ENCODE measurements around the gene PPP4R2. TPM values are rescaled to one million over a fixed set of nuclear protein-coding genes. Genes with fewer than 3 reads are reported as not detected.

The PPP4R2 gene
- polyA plus RNA-seq, 3 donors: 14.3 to 25.4 (median 18.7) TPM

- H3K4me3 ChIP-seq (replicated peaks in 1 of 3; ENCODE audit: low read depth in 2 of 3, low read length in 3 of 3): no peak overlapping the region
- H2AFZ ChIP-seq (ENCODE audit: insufficient read depth, low read depth, low read length, poor library complexity, severe bottlenecking): no peak overlapping the region
- intact Hi-C loops (cut with micrococcal nuclease): no loop called here
- H3K4me1 Mint-ChIP-seq: peaks cover 2% of the 10 kb centered on the region
- no peak for TF ChIP-seq CTCF (IDR thresholded peaks at IDR 0.05)
- H3K36me3 Mint-ChIP-seq: no peaks in the 10 kb centered on the region
- H3K27ac Mint-ChIP-seq: no peak overlapping the region
- WGBS (ENCODE audit: insufficient coverage): 95% methylated on average over 6 of the region's 8 CpGs
- H3K27ac ChIP-seq (ENCODE audit: low read depth in 1 of 2, low read length in 2 of 2): no peak overlapping the region
- no peaks in the 10 kb centered on the region for H3K9me3 Mint-ChIP-seq
- no peaks in the 10 kb centered on the region for H4K20me1 ChIP-seq (ENCODE audit: insufficient read depth, low read length)
- H3K4me3 Mint-ChIP-seq: no peak overlapping the region
- H3K4me2 ChIP-seq (replicated peaks; ENCODE audit: extremely low read depth, low read length, poor library complexity, severe bottlenecking): no peak overlapping the region
- H3K27me3 ChIP-seq (ENCODE audit: control insufficient read depth in 2 of 2, insufficient read depth in 2 of 2, low read length in 2 of 2): no peaks in the 10 kb centered on the region
- H3K27me3 Mint-ChIP-seq (ENCODE audit: low read depth in 3 of 3): peaks cover 0 to 2% (median 2%) of the 10 kb centered on the region in 3 donors
- DNase-seq: no peak
- H3K4me1 ChIP-seq (ENCODE audit: control insufficient read depth in 1 of 2, insufficient read depth in 2 of 2, low read length in 2 of 2): no peaks in the 10 kb centered on the region
- no peak overlapping the region for H3K9ac ChIP-seq (ENCODE audit: insufficient read depth, low read length, poor library complexity, severe bottlenecking)
- H3K9me3 ChIP-seq (replicated peaks in 1 of 2; ENCODE audit: control insufficient read depth in 1 of 2, insufficient read depth in 1 of 2, low read length in 2 of 2): no peaks in the 10 kb centered on the region
- H3K36me3 ChIP-seq (replicated peaks in 1 of 2; ENCODE audit: control insufficient read depth in 1 of 2, insufficient read depth in 2 of 2, low read length in 2 of 2): no peaks in the 10 kb centered on the region
- H3K79me2 ChIP-seq (ENCODE audit: insufficient read depth, low read length): no peaks in the 10 kb centered on the region
These were observed 46.2 kb upstream of the PPP4R2 start for GRCh38 chr3:72950372-72950771.

- TF ChIP-seq CTCF (IDR thresholded peaks at IDR 0.05): no peak
- Histone ChIP-seq H3K27me3 (ENCODE audit: control insufficient read depth in 2 of 2, insufficient read depth in 2 of 2, low read length in 2 of 2) (no peaks in the 10 kb centered on the region), H3K36me3 (replicated peaks in 1 of 2; ENCODE audit: control insufficient read depth in 1 of 2, insufficient read depth in 2 of 2, low read length in 2 of 2) (no peaks in the 10 kb centered on the region), H3K4me1 (ENCODE audit: control insufficient read depth in 1 of 2, insufficient read depth in 2 of 2, low read length in 2 of 2) (no peaks in the 10 kb centered on the region), H3K9me3 (replicated peaks in 1 of 2; ENCODE audit: control insufficient read depth in 1 of 2, insufficient read depth in 1 of 2, low read length in 2 of 2) (no peaks in the 10 kb centered on the region), H4K20me1 (ENCODE audit: insufficient read depth, low read length) (no peaks in the 10 kb centered on the region), H3K4me2 (replicated peaks; ENCODE audit: extremely low read depth, low read length, poor library complexity, severe bottlenecking) (no peak overlapping the region), H2AFZ (ENCODE audit: insufficient read depth, low read depth, low read length, poor library complexity, severe bottlenecking) (no peak overlapping the region), H3K79me2 (ENCODE audit: insufficient read depth, low read length) (no peaks in the 10 kb centered on the region), H3K9ac (ENCODE audit: insufficient read depth, low read length, poor library complexity, severe bottlenecking) (no peak overlapping the region), H3K4me3 (replicated peaks in 1 of 3; ENCODE audit: low read depth in 2 of 3, low read length in 3 of 3) (no peak overlapping the region), H3K27ac (ENCODE audit: low read depth in 1 of 2, low read length in 2 of 2) (no peak overlapping the region)
- 100% methylated on average over 1 of the region's 4 CpGs for WGBS (ENCODE audit: insufficient coverage)
- no peaks in the 10 kb centered on the region for H3K9me3 Mint-ChIP-seq
- intact Hi-C loops (cut with micrococcal nuclease): no loop called here
- DNase-seq: no peak
- peaks cover 0 to 2% (median 2%) of the 10 kb centered on the region in 3 donors for H3K27me3 Mint-ChIP-seq (ENCODE audit: low read depth in 3 of 3)
- no peak overlapping the region for H3K27ac Mint-ChIP-seq
- H3K4me1 Mint-ChIP-seq: no peaks in the 10 kb centered on the region
- H3K36me3 Mint-ChIP-seq: no peaks in the 10 kb centered on the region
- H3K4me3 Mint-ChIP-seq: no peak overlapping the region
These were observed 45.8 kb upstream of the PPP4R2 start for GRCh38 chr3:72950801-72951200.

Data from CD14-positive monocyte (primary cell).